ENCODE results near the gene CGB2.

DNA sequence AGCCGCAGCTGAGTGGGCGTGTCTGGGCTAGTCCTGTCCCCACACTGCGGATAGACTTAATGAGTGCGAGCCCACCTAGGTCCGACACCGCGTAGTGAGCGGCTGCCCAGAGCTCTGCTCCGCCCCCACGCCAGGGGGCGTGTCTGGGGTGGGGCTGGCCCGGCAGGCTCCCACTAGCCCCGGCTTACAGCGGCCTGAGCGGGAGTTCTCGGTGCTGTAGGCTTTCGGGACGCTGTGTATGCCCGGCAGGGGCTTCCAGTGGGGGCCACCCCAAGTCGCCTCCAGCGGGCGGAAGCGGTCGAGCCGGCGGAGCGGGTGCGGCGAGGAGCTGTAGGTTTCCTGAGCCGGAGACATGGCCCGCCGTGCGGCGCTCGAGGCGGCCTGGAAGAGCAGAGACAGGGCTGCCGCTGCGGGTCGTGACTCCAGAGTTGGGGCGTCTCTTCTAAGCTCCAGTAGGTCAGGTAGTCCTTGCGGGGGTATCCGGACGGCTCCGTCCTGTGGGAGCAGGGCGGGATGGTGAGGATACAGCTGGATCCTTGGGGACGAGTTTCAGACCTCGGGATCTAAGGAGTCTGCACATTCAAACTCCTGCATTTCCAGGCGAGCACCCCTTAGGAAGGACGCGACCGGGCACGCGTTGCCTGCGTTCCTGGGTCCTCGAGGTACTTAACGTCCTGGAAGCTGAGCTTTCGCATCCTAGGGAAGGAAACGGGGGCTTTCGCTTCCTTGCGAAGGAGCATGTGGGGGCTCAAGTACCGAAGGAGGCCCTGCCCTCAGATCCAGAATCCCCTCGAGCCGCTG, 24.6 kb downstream of the CGB2 start:
- no peak for TF ChIP-seq CEBPB (IDR thresholded peaks at IDR 0.05; ENCODE audit: low read depth, low read length)
- TF ChIP-seq, protein P1, sequence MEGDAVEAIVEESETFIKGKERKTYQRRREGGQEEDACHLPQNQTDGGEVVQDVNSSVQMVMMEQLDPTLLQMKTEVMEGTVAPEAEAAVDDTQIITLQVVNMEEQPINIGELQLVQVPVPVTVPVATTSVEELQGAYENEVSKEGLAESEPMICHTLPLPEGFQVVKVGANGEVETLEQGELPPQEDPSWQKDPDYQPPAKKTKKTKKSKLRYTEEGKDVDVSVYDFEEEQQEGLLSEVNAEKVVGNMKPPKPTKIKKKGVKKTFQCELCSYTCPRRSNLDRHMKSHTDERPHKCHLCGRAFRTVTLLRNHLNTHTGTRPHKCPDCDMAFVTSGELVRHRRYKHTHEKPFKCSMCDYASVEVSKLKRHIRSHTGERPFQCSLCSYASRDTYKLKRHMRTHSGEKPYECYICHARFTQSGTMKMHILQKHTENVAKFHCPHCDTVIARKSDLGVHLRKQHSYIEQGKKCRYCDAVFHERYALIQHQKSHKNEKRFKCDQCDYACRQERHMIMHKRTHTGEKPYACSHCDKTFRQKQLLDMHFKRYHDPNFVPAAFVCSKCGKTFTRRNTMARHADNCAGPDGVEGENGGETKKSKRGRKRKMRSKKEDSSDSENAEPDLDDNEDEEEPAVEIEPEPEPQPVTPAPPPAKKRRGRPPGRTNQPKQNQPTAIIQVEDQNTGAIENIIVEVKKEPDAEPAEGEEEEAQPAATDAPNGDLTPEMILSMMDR (conservative IDR thresholded peaks at IDR 0.05; ENCODE audit: low read depth, low read length): 0 out of 2 replicates have a peak, but pooled peaks have one; percentile 22
- TF ChIP-seq CHD1 (IDR thresholded peaks at IDR 0.05; ENCODE audit: low read depth, low read length): no peak
- TF ChIP-seq POLR2A (IDR thresholded peaks at IDR 0.05; ENCODE audit: low read depth, low read length): no peak
- TF ChIP-seq RAD21 (IDR thresholded peaks at IDR 0.05; ENCODE audit: low read length): no peak
- TF ChIP-seq, protein P2, sequence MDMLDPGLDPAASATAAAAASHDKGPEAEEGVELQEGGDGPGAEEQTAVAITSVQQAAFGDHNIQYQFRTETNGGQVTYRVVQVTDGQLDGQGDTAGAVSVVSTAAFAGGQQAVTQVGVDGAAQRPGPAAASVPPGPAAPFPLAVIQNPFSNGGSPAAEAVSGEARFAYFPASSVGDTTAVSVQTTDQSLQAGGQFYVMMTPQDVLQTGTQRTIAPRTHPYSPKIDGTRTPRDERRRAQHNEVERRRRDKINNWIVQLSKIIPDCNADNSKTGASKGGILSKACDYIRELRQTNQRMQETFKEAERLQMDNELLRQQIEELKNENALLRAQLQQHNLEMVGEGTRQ (IDR thresholded peaks at IDR 0.05; ENCODE audit: low read depth, low read length): no peak
- TF ChIP-seq MAFK (IDR thresholded peaks at IDR 0.05; ENCODE audit: low read depth, low read length): no peak
- TF ChIP-seq RCOR1 (IDR thresholded peaks at IDR 0.05; ENCODE audit: insufficient replicate concordance, low read length): no peak
- no peak for TF ChIP-seq SMC3 (IDR thresholded peaks at IDR 0.05; ENCODE audit: low read depth, low read length)

Measured in IMR-90 (cell line).